Esophagus squamous epithelium (tissue), 4 donors: ENCODE data around the gene PTTG1IP2.

Source experiments
- CTCF ChIP-seq, 6 experiments: fragments of 450-650 bp in 4 of 6; fragments of 200-600 bp in 2 of 6; sonication (generic) in 2 of 6; IDR thresholded peaks; one replicate each; pipeline ENCODE4 v1.5.1; 2016 to 2019; ENCODE audit warnings: antibody characterized with exemption in 6 of 6, mild to moderate bottlenecking in 4 of 6, moderate library complexity in 4 of 6
- POLR2A ChIP-seq, 4 donors: fragments of 450-650 bp; IDR thresholded peaks; one replicate each; pipeline ENCODE4 v1.6.1; 2017; ENCODE audit warnings: antibody characterized with exemption in 4 of 4, mild to moderate bottlenecking in 4 of 4, moderate library complexity in 3 of 4

- TF ChIP-seq CTCF (IDR thresholded peaks at IDR 0.05) (no peak), POLR2A (IDR thresholded peaks at IDR 0.05) (no peak)
Observed at GRCh38 chr7:90473814-90474213, 4.4 kb downstream of the PTTG1IP2 start.
